ENCODE data around the gene LYPD6. TPM values are rescaled to one million over a fixed set of nuclear protein-coding genes. Genes with fewer than 3 reads are reported as not detected.

The LYPD6 gene
- total and polyA plus RNA-seq, 8 donors: 0.91 to 3.1 (median 1.7) TPM

GRCh38 chr2:149331023-149331400, 625 bp downstream of the LYPD6 start:
- no peak for FAIRE-seq
- no peak for TF ChIP-seq CTCF (IDR thresholded peaks at IDR 0.05)
- intact Hi-C loops (cut with DNase I): no loop called here
- H3K27me3 ChIP-seq: no peaks in the 10 kb centered on the region
- peak in 2 of 4 donors; percentile 1 to 4 for ATAC-seq
- peak overlapping the region; percentile 54 to 83 (median 80) for H3K4me3 ChIP-seq
- peak in 1 of 6 donors; percentile 60 for DNase-seq
- H3K9me3 ChIP-seq: no peaks in the 10 kb centered on the region
- H3K4me1 ChIP-seq: no peaks in the 10 kb centered on the region
- peak overlapping the region in 2 of 4 donors; percentile 77 to 87 for H3K27ac ChIP-seq
- 0 to 3% methylated on average over 10 to 19 of the region's 19 CpGs for WGBS, 2 donors
- H3K36me3 ChIP-seq: no peaks in the 10 kb centered on the region

- WGBS, 2 donors: 59 to 69% methylated on average over 2 of the region's 2 CpGs
Observed at GRCh38 chr2:149332364-149332763, 2.0 kb downstream of the LYPD6 start.

GRCh38 chr2:149333636-149334035, 3.2 kb downstream of the LYPD6 start:
- Histone ChIP-seq H3K36me3 (no peaks in the 10 kb centered on the region), H3K27me3 (no peaks in the 10 kb centered on the region), H3K4me3 (no peak overlapping the region), H3K4me1 (no peaks in the 10 kb centered on the region), H3K9me3 (no peaks in the 10 kb centered on the region), H3K27ac (no peak overlapping the region)
- FAIRE-seq (no peak), DNase-seq (no peak), ATAC-seq (no peak)
- intact Hi-C loops (cut with DNase I): no loop called here
- 75 to 83% methylated on average over 3 of the region's 3 CpGs for WGBS, 2 donors
- TF ChIP-seq CTCF (IDR thresholded peaks at IDR 0.05): no peak

More at GRCh38 chr2:149332364-149332763, 2.0 kb downstream of the LYPD6 start:
- no peak for ATAC-seq
- TF ChIP-seq CTCF (IDR thresholded peaks at IDR 0.05): no peak
- no peaks in the 10 kb centered on the region for H3K27me3 ChIP-seq
- no peaks in the 10 kb centered on the region for H3K9me3 ChIP-seq
- no peak overlapping the region for H3K27ac ChIP-seq
- DNase-seq: no peak
- H3K4me3 ChIP-seq: no peak overlapping the region
- no peaks in the 10 kb centered on the region for H3K4me1 ChIP-seq
- intact Hi-C loops (cut with DNase I): no loop called here
- no peak for FAIRE-seq
- H3K36me3 ChIP-seq: no peaks in the 10 kb centered on the region

GRCh38 chr2:149334156-149334555, 3.8 kb downstream of the LYPD6 start:
- no peaks in the 10 kb centered on the region for H3K36me3 ChIP-seq
- no peaks in the 10 kb centered on the region for H3K9me3 ChIP-seq
- intact Hi-C loops (cut with DNase I): no loop called here
- WGBS, 2 donors: 61 to 70% methylated on average over 2 of the region's 2 CpGs
- no peaks in the 10 kb centered on the region for H3K4me1 ChIP-seq
- DNase-seq: no peak
- TF ChIP-seq CTCF (IDR thresholded peaks at IDR 0.05): no peak
- no peak for FAIRE-seq
- H3K4me3 ChIP-seq: no peak overlapping the region
- no peaks in the 10 kb centered on the region for H3K27me3 ChIP-seq
- no peak for ATAC-seq
- H3K27ac ChIP-seq: no peak overlapping the region

GRCh38 chr2:149339324-149339723, 8.9 kb downstream of the LYPD6 start:
- Histone ChIP-seq H3K27ac (no peak overlapping the region), H3K36me3 (no peaks in the 10 kb centered on the region), H3K4me3 (no peak overlapping the region), H3K27me3 (no peaks in the 10 kb centered on the region), H3K9me3 (no peaks in the 10 kb centered on the region), H3K4me1 (no peaks in the 10 kb centered on the region)
- no peak for TF ChIP-seq CTCF (IDR thresholded peaks at IDR 0.05)
- intact Hi-C loops (cut with DNase I): no loop called here
- 56 to 61% methylated on average over 2 of the region's 2 CpGs for WGBS, 2 donors
- DNase-seq (no peak), FAIRE-seq (no peak), ATAC-seq (no peak)
